NCI-H128 (cell line): ENCODE measurements around the gene DGKB.

ENCODE experiments used
- DNase-seq: peaks from one replicate; lab custom pipeline; 2025; ENCODE audit not compliant: unreplicated experiment; lab: John Stamatoyannopoulos, UW

The DGKB gene

GRCh38 chr7:14598978-14599377 lies 303.6 kb downstream of the DGKB start:
- DNase-seq: no peak

DNA sequence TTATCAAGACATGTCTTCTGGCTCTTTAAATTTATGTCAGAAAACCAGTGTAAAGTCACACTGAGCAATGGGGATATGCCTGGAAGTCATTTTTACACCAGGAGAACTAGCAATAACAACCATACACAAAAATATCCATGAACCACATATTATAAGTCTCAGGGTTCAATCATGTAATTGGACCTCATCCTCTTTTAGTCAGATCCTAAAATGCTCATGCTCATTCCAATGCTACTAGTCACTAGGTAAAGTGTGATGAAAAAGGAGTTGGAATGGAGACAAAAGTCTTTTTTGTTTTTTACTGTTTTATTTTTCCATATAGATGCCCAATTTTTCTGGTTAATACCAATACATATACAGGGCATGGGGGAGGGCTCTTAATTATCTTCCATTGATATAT lies 306.1 kb downstream of the DGKB start:
- no peak for DNase-seq

DNA sequence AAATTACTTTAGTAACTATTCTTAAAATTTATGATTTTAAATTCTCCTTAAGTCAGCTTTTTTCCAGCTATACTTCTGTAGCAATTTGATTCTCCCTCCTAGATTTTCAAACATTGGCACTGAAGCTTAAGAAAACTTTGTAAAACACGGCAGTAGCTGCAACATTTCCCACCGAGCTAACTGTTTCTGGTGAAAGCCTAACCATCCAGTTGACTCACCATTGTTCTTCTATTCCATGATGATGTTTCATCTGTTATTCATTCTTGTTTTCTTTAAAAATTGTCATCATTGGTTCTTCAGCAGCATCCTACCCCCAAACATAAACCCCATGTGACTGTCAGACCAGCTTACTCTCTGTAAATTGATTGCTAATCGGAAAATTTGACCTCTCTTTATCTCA lies 312.3 kb downstream of the DGKB start:
- no peak for DNase-seq

DNA sequence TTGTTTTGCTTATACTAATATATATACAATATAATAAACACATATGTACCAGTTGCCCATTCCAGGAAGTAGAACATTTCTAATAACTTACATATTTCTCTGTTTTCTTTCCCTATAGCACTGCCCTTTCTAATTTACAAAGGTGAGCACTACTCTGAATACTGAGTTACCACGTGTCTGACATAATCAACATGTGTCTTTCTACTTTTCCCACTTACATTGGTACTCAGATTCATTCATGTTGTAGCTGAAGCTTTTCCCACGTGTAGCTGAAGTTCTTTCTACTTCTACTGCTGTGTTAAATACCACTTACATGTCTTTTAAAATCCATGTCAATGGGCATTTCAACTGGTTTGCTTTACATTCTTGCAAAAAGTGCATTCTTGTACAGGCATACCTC lies 317.3 kb downstream of the DGKB start:
- no peak for DNase-seq

DNA sequence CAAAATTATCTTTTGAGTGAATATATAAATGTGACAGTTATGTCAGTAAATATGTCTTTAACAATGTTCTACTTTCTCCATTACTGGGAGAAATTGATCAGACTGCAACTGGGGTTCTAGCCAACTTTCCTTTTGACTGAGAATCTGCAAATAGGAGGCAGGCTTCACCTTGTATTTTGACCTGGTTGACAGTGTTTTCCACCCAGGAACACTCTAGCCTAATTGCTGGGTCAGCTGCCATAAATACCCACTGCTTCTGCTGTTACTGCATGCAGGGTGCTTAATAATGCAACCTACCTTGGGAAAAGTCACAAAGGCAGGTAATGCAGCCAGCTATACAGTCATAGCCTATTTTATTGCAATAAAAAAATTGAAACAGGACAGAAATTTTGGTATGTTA lies 319.0 kb downstream of the DGKB start:
- DNase-seq: no peak

GRCh38 chr7:14582010-14582409 lies 320.5 kb downstream of the DGKB start:
- DNase-seq: no peak

- DNase-seq: no peak
Observed at GRCh38 chr7:14579971-14580370, 322.6 kb downstream of the DGKB start.

DNA sequence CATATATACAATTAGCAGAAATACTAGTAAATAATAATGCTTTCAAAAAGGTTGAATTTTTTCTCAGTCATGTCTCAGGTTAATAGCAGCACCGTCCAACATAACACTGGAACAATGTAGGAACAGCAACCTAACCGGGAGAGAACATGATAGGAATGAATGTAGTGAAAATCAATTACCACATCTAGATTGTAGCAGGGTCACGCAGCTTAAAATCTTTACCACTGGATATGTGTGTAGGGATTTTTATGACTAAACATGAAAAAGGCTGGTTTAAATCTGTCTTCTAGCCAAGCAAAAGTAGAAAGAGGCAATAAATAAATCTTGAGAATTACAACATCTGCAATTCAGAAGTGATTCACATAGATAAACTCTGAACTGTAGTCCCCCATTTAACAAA lies 326.0 kb downstream of the DGKB start:
- no peak for DNase-seq

DNA sequence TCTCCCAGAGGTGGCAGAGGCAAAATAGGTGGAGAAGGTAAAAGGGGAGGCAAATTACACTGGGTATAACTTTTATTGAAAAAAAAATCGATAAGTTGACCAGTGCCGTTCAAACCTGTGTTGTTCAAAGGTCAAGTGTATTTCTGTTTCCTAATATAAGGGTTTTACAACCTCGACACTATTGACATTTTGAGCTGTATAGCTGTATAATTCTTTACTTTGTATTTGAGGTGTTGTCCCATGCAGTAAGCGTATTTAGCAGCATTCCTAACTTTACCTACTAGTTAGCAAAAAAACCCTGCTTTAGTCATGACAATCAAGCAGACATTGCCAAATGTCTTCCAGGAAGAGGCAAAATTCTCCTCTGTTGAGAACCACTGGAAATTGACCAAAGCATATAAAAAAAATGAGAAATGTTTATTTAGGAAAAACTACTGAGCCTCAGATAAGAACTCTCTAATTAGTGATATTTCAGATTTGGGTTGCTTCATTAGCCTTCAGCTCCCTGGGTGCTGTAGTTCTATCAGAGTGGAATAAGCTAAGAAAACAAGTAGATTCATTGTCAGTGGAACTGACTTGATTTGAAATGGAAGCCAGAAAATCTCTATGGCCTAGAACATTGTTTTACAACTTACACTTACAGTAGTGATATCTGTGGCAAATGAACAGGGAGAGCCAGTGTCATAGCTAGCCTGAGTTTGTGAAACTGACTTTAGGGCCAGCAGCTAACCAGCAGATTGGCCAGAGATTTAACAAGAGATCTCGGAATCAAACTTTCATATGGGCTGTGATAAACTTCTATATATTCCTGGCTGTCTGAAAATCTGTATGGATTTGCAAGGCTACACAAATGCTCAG lies 331.6 kb downstream of the DGKB start:
- no peak for DNase-seq

DNA sequence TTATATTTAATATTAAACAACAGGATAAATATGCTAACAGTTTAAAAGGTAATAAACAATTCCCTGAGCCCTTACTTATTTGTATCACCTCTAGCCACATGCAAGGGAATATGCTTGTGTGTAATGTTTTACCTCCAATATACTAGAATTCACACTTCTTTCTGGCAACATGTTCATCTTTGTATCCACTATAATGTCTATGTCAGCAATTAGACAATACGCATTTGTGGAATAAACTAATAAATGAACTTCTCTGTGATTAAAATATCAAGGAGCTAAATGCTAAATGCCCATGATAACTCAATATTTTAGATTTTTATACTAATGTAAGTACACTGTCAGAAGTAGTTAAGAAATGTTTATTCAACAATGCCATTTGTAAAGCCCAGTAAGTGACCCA lies 350.5 kb downstream of the DGKB start:
- DNase-seq: no peak

GRCh38 chr7:14551310-14551709 lies 351.2 kb downstream of the DGKB start:
- no peak for DNase-seq

DNA sequence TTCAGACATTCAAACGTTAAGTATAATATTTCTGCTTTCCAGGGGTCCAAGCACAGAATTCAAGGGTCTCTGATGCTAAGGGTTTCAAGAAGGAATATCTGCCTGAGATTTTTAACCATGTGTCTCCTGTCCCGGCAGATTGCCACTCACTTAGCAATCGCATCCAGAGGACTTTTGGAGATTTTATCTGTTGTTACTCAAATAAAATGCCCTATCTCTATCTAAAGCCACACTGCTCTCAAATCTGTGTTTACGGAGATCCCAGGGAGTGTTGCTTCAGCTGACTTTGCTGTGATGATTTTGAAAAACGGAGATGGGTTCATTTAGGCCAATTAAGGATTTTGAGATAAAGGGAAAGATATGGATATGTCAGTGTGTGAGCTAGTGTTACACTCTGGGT lies 359.9 kb downstream of the DGKB start:
- no peak for DNase-seq

DNA sequence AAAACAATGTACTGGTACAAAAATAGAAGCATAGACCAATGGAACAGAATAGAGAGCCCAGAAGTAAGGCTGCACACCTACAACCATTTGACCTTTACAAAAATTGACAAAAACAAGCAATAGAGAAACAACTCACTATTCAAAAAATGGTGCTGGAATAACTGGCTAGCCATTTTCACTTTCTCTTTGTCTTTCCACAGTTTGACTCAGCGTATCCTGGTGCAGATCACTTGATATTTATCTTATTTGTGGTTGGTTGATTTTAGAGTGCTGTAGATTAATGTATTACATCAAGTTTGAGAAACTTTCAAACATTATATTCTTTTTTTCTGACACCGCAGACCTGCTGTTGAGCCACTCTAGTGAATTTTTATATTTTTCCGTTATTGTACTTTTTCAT lies 381.4 kb downstream of the DGKB start:
- DNase-seq: no peak

DNA sequence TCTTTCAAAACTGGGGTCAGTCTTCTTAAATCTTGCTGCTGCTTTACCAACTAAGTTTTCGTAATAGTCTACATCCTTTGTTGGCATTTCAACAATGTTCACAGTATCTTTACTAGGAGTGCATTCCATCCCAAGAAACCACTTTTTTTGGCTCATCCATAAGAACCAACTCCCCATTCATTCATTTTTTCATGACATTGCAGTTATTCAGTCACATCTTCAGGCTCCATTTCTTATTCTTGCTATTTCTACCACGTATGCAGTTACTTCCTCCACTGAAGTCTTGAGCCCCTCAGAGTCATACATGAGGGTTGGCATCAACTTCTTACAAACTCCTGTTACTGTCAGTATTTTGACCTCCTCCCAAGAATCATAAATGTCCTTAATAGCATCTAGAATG lies 392.3 kb downstream of the DGKB start:
- no peak for DNase-seq

GRCh38 chr7:14507617-14508016 lies 394.9 kb downstream of the DGKB start:
- no peak for DNase-seq

- no peak for DNase-seq
Observed at GRCh38 chr7:14505906-14506305, 396.6 kb downstream of the DGKB start.

DNA sequence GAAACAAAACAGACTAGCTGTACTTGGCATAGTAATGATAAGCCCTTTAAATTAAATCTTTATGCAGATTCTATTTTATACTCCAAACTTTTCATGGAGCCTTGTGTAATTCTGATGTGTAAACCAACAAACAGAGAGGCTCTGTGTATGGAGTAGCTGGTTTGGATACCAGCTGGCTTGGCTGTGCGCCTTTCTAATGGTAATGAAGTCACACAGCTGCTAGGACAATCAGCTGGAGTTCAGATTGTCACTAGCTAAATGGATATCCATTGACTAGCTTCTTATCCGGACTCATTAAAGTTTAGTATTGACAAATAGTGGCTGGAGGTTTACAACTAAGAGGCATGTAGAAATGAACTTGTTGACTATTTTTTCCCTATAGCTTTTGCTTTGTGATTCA lies 398.4 kb downstream of the DGKB start:
- DNase-seq: no peak

GRCh38 chr7:14503623-14504022 lies 398.9 kb downstream of the DGKB start:
- no peak for DNase-seq

DNA sequence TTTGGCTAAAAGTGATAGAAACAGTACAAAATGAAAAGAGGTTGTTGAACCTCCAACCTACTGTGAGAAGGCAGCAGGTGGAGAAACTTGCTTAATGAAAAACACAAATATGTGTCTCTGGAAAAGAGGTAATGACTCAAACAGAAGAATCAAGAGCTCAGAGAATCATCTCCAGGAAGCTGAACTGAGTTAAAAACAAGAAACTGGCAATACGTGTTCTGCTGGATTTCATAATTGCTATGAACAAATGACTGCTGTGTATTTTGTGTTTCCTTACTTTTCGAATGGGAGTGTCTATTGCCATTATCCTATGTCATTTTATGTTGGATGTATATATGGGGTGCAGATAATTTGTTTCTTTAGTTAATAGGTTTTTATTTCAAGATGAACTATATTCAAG lies 401.1 kb downstream of the DGKB start:
- DNase-seq: no peak

DNA sequence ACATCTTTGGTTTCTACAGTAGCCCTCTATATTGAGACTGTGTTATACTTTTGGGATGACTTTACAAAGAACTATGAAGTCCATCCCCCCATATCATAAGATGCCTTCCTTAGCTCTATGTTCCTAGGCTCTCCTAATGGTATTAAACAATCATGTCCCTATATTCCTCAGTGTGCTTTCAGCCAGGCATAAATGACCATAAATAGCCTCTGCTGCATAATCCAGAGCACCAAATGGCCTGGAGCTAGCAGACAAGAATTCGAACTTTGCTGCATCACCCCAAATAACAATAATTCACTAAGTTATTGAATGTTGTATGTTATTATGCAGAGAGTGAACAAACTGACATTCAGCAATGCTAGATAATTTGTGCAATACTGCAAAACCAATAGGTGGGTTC lies 405.2 kb downstream of the DGKB start:
- no peak for DNase-seq

- DNase-seq: no peak
Observed at GRCh38 chr7:14495633-14496032, 406.9 kb downstream of the DGKB start.

- no peak for DNase-seq
Observed at GRCh38 chr7:14487701-14488395, 414.7 kb downstream of the DGKB start.

DNA sequence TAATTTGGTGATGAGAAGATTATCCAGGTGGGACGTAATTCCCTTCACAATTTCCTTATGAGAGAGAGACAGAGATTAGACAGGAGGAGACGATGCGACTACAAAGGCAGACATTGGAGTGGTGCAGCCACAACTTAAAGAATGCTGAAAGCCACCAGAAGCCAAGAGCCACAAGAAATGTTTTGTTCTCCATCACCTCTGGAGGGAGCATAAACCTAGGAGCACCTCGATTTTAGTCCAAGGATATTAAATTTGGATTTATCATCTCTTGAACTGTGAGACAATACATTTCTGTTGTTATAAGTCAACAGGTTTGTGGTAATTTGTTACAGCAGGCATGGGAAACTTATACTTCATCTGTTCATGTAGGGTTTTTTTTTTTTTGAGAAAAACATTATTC lies 418.9 kb downstream of the DGKB start:
- DNase-seq: no peak
